ENCODE data around the gene SLCO2B1.

DNA sequence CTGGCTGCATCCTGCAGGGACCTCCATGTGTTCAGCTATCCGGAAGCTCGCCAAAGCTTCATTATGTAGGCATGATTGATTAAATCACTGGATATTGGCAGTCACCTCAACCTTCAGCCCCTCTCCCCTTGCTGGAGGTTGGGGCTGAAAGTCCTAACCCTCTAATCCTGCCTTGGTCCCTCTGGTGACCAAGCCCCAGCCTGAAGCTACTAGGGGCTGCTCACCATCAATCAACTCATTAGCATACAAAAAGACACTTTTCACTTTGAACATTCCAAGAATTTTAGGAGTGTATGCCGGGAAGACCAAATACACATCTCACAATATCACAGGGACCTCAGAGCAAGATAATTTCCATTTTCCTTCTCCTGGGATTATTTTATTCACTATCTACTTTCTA, 50.9 kb downstream of the SLCO2B1 start:
- no peak for TF ChIP-seq CHD2 (IDR thresholded peaks at IDR 0.05; ENCODE audit: low read length)
- TF ChIP-seq, protein P1, sequence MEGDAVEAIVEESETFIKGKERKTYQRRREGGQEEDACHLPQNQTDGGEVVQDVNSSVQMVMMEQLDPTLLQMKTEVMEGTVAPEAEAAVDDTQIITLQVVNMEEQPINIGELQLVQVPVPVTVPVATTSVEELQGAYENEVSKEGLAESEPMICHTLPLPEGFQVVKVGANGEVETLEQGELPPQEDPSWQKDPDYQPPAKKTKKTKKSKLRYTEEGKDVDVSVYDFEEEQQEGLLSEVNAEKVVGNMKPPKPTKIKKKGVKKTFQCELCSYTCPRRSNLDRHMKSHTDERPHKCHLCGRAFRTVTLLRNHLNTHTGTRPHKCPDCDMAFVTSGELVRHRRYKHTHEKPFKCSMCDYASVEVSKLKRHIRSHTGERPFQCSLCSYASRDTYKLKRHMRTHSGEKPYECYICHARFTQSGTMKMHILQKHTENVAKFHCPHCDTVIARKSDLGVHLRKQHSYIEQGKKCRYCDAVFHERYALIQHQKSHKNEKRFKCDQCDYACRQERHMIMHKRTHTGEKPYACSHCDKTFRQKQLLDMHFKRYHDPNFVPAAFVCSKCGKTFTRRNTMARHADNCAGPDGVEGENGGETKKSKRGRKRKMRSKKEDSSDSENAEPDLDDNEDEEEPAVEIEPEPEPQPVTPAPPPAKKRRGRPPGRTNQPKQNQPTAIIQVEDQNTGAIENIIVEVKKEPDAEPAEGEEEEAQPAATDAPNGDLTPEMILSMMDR (IDR thresholded peaks at IDR 0.05; ENCODE audit: control extremely low read depth in 1 of 3, insufficient read depth in 1 of 3, low read depth in 1 of 3, low read length in 3 of 3), result no peak
- TF ChIP-seq EZH2 (IDR thresholded peaks at IDR 0.05; ENCODE audit: low read depth, low read length, severe bottlenecking), result no peak
- no peak for TF ChIP-seq CBX5 (IDR thresholded peaks at IDR 0.05; ENCODE audit: low read depth, low read length)
- TF ChIP-seq CREB1 (IDR thresholded peaks at IDR 0.05), result no peak
- TF ChIP-seq POLR2A (IDR thresholded peaks at IDR 0.05; ENCODE audit: control extremely low read depth in 1 of 2, low read depth in 2 of 2, low read length in 2 of 2), result no peak
- TF ChIP-seq, protein P2, sequence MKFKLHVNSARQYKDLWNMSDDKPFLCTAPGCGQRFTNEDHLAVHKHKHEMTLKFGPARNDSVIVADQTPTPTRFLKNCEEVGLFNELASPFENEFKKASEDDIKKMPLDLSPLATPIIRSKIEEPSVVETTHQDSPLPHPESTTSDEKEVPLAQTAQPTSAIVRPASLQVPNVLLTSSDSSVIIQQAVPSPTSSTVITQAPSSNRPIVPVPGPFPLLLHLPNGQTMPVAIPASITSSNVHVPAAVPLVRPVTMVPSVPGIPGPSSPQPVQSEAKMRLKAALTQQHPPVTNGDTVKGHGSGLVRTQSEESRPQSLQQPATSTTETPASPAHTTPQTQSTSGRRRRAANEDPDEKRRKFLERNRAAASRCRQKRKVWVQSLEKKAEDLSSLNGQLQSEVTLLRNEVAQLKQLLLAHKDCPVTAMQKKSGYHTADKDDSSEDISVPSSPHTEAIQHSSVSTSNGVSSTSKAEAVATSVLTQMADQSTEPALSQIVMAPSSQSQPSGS (IDR thresholded peaks at IDR 0.05; ENCODE audit: low read length), result no peak
- TF ChIP-seq YY1 (IDR thresholded peaks at IDR 0.05; ENCODE audit: low read depth, low read length), result no peak
- no peak for TF ChIP-seq ZNF274 (IDR thresholded peaks at IDR 0.05; ENCODE audit: borderline replicate concordance, extremely low read depth, low read length)
- TF ChIP-seq JUND (IDR thresholded peaks at IDR 0.05; ENCODE audit: low read length), result no peak
- TF ChIP-seq POLR2AphosphoS5 (IDR thresholded peaks at IDR 0.05; ENCODE audit: low read depth, low read length), result no peak

Data from H1 (cell line).